HEK293 (cell line): ENCODE results near the gene CNNM1.

ENCODE experiments used
- FEZF1 ChIP-seq: fragments of 450-650 bp; formaldehyde crosslinking; IDR thresholded peaks from 2 replicates; pipeline ENCODE4 v1.5.1; 2016; ENCODE audit warnings: missing biosample characterization, missing genetic modification characterization
- GLI2 ChIP-seq: fragments of 450-650 bp; formaldehyde crosslinking; IDR thresholded peaks from 2 replicates; pipeline ENCODE4; 2017; ENCODE audit warnings: missing biosample characterization, missing genetic modification characterization, low read depth, borderline replicate concordance
- IKZF3 ChIP-seq: fragments of 450-650 bp; IDR thresholded peaks from 2 replicates; pipeline ENCODE4 v1.5.0; 2018; ENCODE audit warnings: missing biosample characterization, mild to moderate bottlenecking, missing genetic modification characterization, moderate library complexity
- KLF10 ChIP-seq: fragments of 450-650 bp; IDR thresholded peaks from 2 replicates; pipeline ENCODE4 v1.5.1; 2018; ENCODE audit warnings: missing biosample characterization, mild to moderate bottlenecking, missing genetic modification characterization
- KLF8 ChIP-seq: fragments of 450-650 bp; formaldehyde crosslinking; IDR thresholded peaks from 2 replicates; pipeline ENCODE4 v1.5.1; 2016; ENCODE audit warnings: missing biosample characterization, missing genetic modification characterization
- OVOL3 ChIP-seq: fragments of 450-650 bp; formaldehyde crosslinking; IDR thresholded peaks from 2 replicates; pipeline ENCODE4 v1.5.1; 2016; ENCODE audit warnings: missing biosample characterization, missing genetic modification characterization
- SCRT2 ChIP-seq: fragments of 450-650 bp; formaldehyde crosslinking; IDR thresholded peaks from 2 replicates; pipeline ENCODE4 v1.5.1; 2016; ENCODE audit warnings: missing biosample characterization, missing genetic modification characterization
- SP2 ChIP-seq: fragments of 450-650 bp; formaldehyde crosslinking; IDR thresholded peaks from 2 replicates; pipeline ENCODE4 v1.5.1; 2016; ENCODE audit warnings: missing biosample characterization, missing genetic modification characterization
- TSHZ1 ChIP-seq: fragments of 450-650 bp; formaldehyde crosslinking; IDR thresholded peaks from 2 replicates; pipeline ENCODE4 v1.5.1; 2016; ENCODE audit warnings: missing biosample characterization, missing genetic modification characterization, borderline replicate concordance
- YY1 ChIP-seq: fragments of 450-650 bp; formaldehyde crosslinking; IDR thresholded peaks from 2 replicates; pipeline ENCODE4 v1.5.1; 2018; ENCODE audit warnings: missing biosample characterization, missing genetic modification characterization
- ZBTB17 ChIP-seq: fragments of 450-650 bp; formaldehyde crosslinking; IDR thresholded peaks from 2 replicates; pipeline ENCODE4 v1.5.1; 2016; ENCODE audit warnings: missing biosample characterization, missing genetic modification characterization
- ZBTB26 ChIP-seq: fragments of 450-650 bp; formaldehyde crosslinking; optimal IDR thresholded peaks from 2 replicates; pipeline ENCODE3; 2016; ENCODE audit warnings: missing biosample characterization, mild to moderate bottlenecking, missing genetic modification characterization
- ZBTB44 ChIP-seq: fragments of 450-650 bp; IDR thresholded peaks from 2 replicates; pipeline ENCODE4 v1.5.1; 2018; ENCODE audit warnings: missing biosample characterization, mild to moderate bottlenecking, missing genetic modification characterization
- ZNF23 ChIP-seq: fragments of 450-650 bp; formaldehyde crosslinking; IDR thresholded peaks from 2 replicates; pipeline ENCODE4 v1.5.1; 2016; ENCODE audit warnings: missing biosample characterization, missing genetic modification characterization, borderline replicate concordance
- ZNF24 ChIP-seq: fragments of 450-650 bp; formaldehyde crosslinking; IDR thresholded peaks from 2 replicates; pipeline ENCODE4 v1.5.1; 2016; ENCODE audit warnings: missing biosample characterization, missing genetic modification characterization
- ZNF266 ChIP-seq: fragments of 450-650 bp; formaldehyde crosslinking; IDR thresholded peaks from 2 replicates; pipeline ENCODE4 v1.5.1; 2016; ENCODE audit warnings: missing biosample characterization, missing genetic modification characterization, low read depth
- ZNF280D ChIP-seq: fragments of 450-650 bp; formaldehyde crosslinking; IDR thresholded peaks from 2 replicates; pipeline ENCODE4 v1.5.1; 2016; ENCODE audit warnings: missing biosample characterization, missing genetic modification characterization
- ZNF341 ChIP-seq: fragments of 450-650 bp; formaldehyde crosslinking; IDR thresholded peaks from 2 replicates; pipeline ENCODE4; 2016; ENCODE audit warnings: low read depth, missing biosample characterization, missing genetic modification characterization
- ZNF350 ChIP-seq: fragments of 450-650 bp; formaldehyde crosslinking; IDR thresholded peaks from 2 replicates; pipeline ENCODE4 v1.5.0; 2017; ENCODE audit warnings: missing biosample characterization, mild to moderate bottlenecking, missing genetic modification characterization
- ZNF362 ChIP-seq: fragments of 450-650 bp; formaldehyde crosslinking; IDR thresholded peaks from 2 replicates; pipeline ENCODE4 v1.5.1; 2016; ENCODE audit warnings: missing biosample characterization, missing genetic modification characterization
- ZNF366 ChIP-seq: fragments of 450-650 bp; formaldehyde crosslinking; conservative IDR thresholded peaks from 2 replicates; pipeline ENCODE4 v1.5.1; 2016; ENCODE audit warnings: missing biosample characterization, missing genetic modification characterization
- ZNF394 ChIP-seq: fragments of 450-650 bp; formaldehyde crosslinking; IDR thresholded peaks from 2 replicates; pipeline ENCODE4 v1.5.1; 2016; ENCODE audit warnings: missing biosample characterization, missing genetic modification characterization, mild to moderate bottlenecking, moderate library complexity, borderline replicate concordance
- ZNF510 ChIP-seq: fragments of 450-650 bp; formaldehyde crosslinking; IDR thresholded peaks from 2 replicates; pipeline ENCODE4 v1.5.1; 2018; ENCODE audit warnings: mild to moderate bottlenecking, missing genetic modification characterization, missing biosample characterization; ENCODE audit not compliant: insufficient replicate concordance
- ZNF513 ChIP-seq: fragments of 450-650 bp; IDR thresholded peaks from 2 replicates; pipeline ENCODE4 v1.5.1; 2018; ENCODE audit warnings: missing biosample characterization, missing genetic modification characterization
- ZNF571 ChIP-seq: fragments of 450-650 bp; formaldehyde crosslinking; IDR thresholded peaks from 2 replicates; pipeline ENCODE4 v1.5.0; 2017; ENCODE audit warnings: missing biosample characterization, missing genetic modification characterization
- ZNF629 ChIP-seq: fragments of 450-650 bp; formaldehyde crosslinking; IDR thresholded peaks from 2 replicates; pipeline ENCODE4 v1.5.1; 2017; ENCODE audit warnings: missing biosample characterization, missing genetic modification characterization
- ZNF645 ChIP-seq: fragments of 450-650 bp; formaldehyde crosslinking; IDR thresholded peaks from 2 replicates; pipeline ENCODE4; 2016; ENCODE audit warnings: missing biosample characterization, missing genetic modification characterization

CNNM1 gene

GRCh38 chr10:99279626-99280111, 49.5 kb upstream of the CNNM1 start (continued):
- TF ChIP-seq TSHZ1 (tag by site-specific recombination) (no peak), SP2 (no peak), FEZF1 (no peak), OVOL3 (tag by site-specific recombination) (no peak), ZNF510 (tag by site-specific recombination) (no peak), ZNF280D (tag by site-specific recombination) (no peak), ZBTB44 (tag by site-specific recombination) (peak; percentile 56), ZNF571 (no peak), IKZF3 (tag by site-specific recombination) (no peak), ZNF629 (tag by site-specific recombination) (peak; percentile 36; the same call in 1 of the 2 replicates), ZNF362 (tag by site-specific recombination) (no peak), ZNF23 (no peak), YY1 (tag by site-specific recombination) (no peak), ZNF24 (no peak), ZNF645 (tag by site-specific recombination) (no peak), SCRT2 (tag by site-specific recombination) (no peak), ZNF366 (tag by site-specific recombination) (peak; percentile 26; the same call in 1 of the 2 replicates), ZNF394 (tag by site-specific recombination) (no peak), ZBTB26 (tag by site-specific recombination) (no peak), KLF10 (tag by site-specific recombination) (peak; percentile 74), ZNF513 (no peak), GLI2 (tag by site-specific recombination) (no peak), ZBTB17 (tag by site-specific recombination) (peak; percentile 34; the same call in 1 of the 2 replicates), KLF8 (tag by site-specific recombination) (0 out of 2 replicates have a peak, but pooled peaks have one; percentile 33), ZNF350 (tag by site-specific recombination) (no peak), ZNF266 (no peak), ZNF341 (tag by site-specific recombination) (no peak)
